Measurements from ENCODE around the gene DUSP22. TPM values are rescaled to one million over a fixed set of nuclear protein-coding genes. Genes with fewer than 3 reads are reported as not detected.
A peak's percentile ranks its signal among the peaks of the same experiment; 100 is the strongest.

Gene DUSP22
- total and polyA plus RNA-seq, 9 of the 15 experiments (the other 6 are each of a cell fraction or from before 2014, with no cell fraction given) = 9.3 to 19.4 (median 11.8) TPM

DNA sequence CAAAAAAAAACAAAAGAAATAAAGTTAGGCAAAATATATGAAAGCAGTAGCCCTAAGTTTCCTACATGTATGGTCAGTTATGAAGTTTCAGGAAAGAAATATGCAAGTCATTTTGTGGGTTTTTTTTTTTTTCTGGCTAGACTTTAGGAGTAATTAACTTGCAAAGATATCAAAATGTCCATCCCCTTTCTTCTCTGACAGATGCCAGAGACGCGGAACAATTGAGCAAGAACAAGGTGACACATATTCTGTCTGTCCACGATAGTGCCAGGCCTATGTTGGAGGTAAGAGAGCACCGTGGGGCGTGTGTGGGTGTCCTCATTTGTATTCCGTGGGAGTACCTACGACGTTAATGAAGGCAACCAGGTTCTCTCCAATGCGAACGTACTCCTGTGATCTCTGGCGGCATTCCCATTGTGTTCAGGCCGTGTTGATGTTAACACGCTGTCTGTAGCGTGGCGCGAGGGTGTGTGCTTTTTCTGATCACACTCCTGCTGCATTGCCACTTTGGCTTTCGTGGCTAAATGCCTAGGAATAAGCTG lies 19.5 kb downstream of the DUSP22 start (continued):
- TF ChIP-seq, protein P1, sequence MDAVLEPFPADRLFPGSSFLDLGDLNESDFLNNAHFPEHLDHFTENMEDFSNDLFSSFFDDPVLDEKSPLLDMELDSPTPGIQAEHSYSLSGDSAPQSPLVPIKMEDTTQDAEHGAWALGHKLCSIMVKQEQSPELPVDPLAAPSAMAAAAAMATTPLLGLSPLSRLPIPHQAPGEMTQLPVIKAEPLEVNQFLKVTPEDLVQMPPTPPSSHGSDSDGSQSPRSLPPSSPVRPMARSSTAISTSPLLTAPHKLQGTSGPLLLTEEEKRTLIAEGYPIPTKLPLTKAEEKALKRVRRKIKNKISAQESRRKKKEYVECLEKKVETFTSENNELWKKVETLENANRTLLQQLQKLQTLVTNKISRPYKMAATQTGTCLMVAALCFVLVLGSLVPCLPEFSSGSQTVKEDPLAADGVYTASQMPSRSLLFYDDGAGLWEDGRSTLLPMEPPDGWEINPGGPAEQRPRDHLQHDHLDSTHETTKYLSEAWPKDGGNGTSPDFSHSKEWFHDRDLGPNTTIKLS (IDR thresholded peaks at IDR 0.05; ENCODE audit: borderline replicate concordance, low read depth) = no peak
- TF ChIP-seq CBFB (CRISPR knock-in tag; IDR thresholded peaks at IDR 0.05) (0 out of 2 replicates have a peak, but pooled peaks have one; percentile 22), ZNF384 (IDR thresholded peaks at IDR 0.05; ENCODE audit: low read depth, low read length) (peak; percentile 86), ETS2 (tag; IDR thresholded peaks at IDR 0.05; ENCODE audit: borderline replicate concordance, poor library complexity, severe bottlenecking) (no peak), SAFB (IDR thresholded peaks at IDR 0.05; ENCODE audit: borderline replicate concordance, low read depth, low read length) (no peak), ILK (tag; IDR thresholded peaks at IDR 0.05; ENCODE audit: borderline replicate concordance, low read depth) (no peak), L3MBTL2 (IDR thresholded peaks at IDR 0.05) (0 out of 2 replicates have a peak, but pooled peaks have one; percentile 21), ZBTB8A (IDR thresholded peaks at IDR 0.05; ENCODE audit: partially characterized antibody) (no peak), SMARCE1 (IDR thresholded peaks at IDR 0.05) (peak; percentile 35; the same call in 1 of the 2 replicates), SMARCA4 (IDR thresholded peaks at IDR 0.05) (peak; percentile 50; the same call in 1 of the 2 replicates), CEBPG (CRISPR knock-in tag; IDR thresholded peaks at IDR 0.05) (no peak), CEBPG (tag; conservative IDR thresholded peaks at IDR 0.05 in 1 of 2, IDR thresholded peaks at IDR 0.05 in 1 of 2) (peak; percentile 56 to 85; a peak in 3 of 4 replicates), MED1 (CRISPR knock-in tag; IDR thresholded peaks at IDR 0.05; ENCODE audit: borderline replicate concordance) (no peak), KHSRP (IDR thresholded peaks at IDR 0.05) (no peak), PHB (CRISPR knock-in tag; IDR thresholded peaks at IDR 0.05) (no peak), SMARCB1 (IDR thresholded peaks at IDR 0.05; ENCODE audit: insufficient read length, low read depth) (no peak), SOX6 (IDR thresholded peaks at IDR 0.05) (peak; percentile 61; the same call in 1 of the 2 replicates), ZNF217 (CRISPR knock-in tag; IDR thresholded peaks at IDR 0.05) (no peak)
- TF ChIP-seq, protein P2, sequence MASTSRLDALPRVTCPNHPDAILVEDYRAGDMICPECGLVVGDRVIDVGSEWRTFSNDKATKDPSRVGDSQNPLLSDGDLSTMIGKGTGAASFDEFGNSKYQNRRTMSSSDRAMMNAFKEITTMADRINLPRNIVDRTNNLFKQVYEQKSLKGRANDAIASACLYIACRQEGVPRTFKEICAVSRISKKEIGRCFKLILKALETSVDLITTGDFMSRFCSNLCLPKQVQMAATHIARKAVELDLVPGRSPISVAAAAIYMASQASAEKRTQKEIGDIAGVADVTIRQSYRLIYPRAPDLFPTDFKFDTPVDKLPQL (IDR thresholded peaks at IDR 0.05; ENCODE audit: extremely low read depth, insufficient read length) = no peak
- TF ChIP-seq, protein P3, sequence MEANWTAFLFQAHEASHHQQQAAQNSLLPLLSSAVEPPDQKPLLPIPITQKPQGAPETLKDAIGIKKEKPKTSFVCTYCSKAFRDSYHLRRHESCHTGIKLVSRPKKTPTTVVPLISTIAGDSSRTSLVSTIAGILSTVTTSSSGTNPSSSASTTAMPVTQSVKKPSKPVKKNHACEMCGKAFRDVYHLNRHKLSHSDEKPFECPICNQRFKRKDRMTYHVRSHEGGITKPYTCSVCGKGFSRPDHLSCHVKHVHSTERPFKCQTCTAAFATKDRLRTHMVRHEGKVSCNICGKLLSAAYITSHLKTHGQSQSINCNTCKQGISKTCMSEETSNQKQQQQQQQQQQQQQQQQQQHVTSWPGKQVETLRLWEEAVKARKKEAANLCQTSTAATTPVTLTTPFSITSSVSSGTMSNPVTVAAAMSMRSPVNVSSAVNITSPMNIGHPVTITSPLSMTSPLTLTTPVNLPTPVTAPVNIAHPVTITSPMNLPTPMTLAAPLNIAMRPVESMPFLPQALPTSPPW (CRISPR knock-in tag; IDR thresholded peaks at IDR 0.05) = no peak
- TF ChIP-seq, protein P4, sequence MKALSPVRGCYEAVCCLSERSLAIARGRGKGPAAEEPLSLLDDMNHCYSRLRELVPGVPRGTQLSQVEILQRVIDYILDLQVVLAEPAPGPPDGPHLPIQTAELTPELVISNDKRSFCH (CRISPR knock-in tag; IDR thresholded peaks at IDR 0.05) = no peak
- TF ChIP-seq, protein P4 (tag; IDR thresholded peaks at IDR 0.05) = 0 out of 2 replicates have a peak, but pooled peaks have one; percentile 33
